Stimulated activated CD8-positive, alpha-beta memory T cell treated with anti-CD3 and anti-CD28 coated beads, Interleukin-4, amount 100 ng/mL, for 48 hours (primary cell): ENCODE measurements around the gene TP73.

Experiments
- DNase-seq: peaks from one replicate; pipeline ENCODE4 v3.0.0-alpha.2; 2020

Gene TP73

DNA sequence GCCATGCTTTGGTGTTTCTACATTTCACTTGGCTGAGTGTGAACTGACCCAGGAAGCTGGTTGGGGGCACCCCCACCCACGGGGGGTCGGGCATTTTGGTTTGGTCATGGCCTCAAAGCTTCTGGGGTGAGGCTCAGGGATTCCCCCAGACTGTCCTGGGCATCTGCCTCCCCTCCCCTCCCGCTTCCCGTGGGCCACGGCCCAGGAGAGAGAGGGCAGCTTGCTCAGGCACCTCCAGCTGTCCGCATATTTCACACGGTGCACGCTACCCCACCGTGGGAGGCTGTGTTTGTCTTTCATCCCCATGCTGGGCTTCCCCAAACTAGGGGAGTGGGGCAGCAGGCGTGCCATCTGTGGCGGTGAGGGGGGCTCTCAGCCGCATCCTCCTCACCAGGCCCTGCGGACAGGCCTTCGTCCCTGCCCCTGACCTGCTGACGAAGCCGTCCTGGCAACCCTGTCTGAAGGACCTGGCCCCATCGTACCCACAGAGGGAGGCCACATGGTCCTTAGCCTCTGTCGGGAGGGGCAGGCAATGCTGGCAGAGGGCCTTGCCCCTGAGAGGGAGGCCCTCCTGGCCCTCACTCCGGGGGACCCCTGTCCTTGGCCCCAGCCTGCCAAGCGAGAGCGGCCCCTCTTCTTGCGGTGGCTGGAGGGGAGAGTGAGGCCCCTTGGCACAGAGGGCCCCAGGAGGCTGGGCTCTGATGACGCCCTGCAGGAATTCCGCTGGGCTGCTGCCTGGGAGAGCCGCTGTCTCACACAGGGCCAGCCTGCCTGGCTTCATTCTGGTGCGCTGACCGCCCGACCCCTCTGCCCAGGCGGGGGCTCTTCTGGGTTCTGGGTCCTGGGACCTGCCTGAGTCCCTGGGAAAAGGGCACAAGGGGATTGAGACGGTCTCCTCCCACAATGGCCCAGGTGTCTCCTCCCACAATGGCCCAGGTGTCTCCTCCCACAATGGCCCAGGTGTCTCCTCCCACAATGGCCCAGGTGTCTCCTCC is 22.1 kb downstream of the TP73 start:
- no peak for DNase-seq

DNA sequence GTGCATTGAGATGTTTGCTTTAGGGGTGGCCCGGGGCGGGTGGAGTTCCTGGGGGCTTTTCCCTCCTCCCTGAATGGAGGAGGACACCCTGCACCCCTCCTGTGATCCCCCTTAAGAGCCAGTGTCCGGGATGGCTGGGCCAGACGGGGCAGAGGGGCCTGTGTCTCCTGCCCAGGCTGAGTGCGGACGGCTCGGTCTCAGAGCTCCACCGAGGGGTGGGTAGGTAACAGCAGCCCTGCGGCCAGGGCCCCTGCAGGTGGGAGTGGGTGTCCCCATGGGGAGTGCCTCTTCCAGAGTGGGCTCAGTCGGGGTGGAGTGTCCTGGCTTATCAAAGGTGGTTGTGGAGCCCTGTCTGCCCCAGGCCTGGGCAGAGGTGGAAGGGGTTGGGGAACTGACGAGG is 23.1 kb downstream of the TP73 start:
- no peak for DNase-seq

DNA sequence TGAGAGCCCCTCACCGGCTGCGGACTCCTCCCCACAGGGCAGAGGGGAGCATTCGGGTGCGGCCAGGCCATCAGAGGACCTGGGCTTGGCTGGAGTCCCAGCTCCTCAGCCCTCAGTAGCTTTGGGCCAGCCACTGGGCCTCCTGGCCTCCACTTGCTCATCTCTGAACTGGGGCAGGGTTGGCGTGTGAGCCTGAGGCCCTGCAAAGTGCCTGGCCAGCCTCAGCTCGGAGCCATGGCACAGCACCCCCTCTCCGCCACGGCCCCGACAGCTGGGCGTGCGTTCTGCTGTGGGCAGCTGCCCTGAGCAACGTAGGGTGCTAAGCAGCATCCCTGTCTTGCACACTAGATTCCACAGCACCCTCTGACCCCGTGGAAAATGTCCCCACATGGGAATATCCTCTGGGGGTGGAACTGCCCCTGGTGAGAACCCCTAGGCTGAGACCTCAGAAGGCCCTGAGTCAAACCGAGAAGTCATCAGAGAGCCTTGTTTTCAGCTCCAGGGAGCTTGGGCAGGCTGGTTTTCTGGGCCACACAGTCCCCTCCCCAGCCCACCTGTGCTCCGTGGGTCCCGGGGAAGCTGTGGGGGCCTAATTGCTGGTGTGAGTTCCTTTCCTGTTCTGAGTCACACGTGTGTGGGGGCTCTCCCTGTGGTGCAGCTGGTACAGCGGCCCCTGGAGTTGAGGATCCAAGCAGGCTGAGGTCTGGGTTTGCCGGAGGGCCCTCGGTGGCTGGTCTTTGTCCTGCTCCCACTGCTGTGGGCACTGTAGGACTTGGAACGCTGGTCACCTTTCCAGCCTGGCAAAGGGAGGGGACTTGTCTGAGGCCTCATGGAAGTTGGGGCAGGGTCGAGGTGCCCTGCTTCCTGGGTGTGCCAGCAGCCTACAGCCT is 24.5 kb downstream of the TP73 start:
- DNase-seq = peak; percentile 32

DNA sequence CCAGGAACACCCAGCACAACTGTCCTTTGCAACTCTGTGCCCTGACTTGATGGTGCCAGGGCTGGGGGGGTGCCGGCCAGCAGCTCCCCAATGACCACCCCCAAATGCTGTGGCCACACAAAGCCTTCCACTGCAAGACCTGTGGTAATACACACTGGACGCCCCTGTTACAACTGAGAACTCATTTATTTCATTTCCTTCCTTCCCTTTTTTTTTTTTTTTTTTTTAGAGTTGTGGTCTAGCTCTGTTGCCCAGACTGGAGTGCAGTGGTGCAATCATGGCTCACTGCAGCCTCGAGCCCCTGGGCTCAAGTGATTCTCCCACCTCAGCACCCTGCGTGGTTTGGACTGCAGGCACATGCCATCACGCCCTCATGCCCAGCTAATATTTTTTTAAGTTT is 25.2 kb downstream of the TP73 start:
- no peak for DNase-seq

DNA sequence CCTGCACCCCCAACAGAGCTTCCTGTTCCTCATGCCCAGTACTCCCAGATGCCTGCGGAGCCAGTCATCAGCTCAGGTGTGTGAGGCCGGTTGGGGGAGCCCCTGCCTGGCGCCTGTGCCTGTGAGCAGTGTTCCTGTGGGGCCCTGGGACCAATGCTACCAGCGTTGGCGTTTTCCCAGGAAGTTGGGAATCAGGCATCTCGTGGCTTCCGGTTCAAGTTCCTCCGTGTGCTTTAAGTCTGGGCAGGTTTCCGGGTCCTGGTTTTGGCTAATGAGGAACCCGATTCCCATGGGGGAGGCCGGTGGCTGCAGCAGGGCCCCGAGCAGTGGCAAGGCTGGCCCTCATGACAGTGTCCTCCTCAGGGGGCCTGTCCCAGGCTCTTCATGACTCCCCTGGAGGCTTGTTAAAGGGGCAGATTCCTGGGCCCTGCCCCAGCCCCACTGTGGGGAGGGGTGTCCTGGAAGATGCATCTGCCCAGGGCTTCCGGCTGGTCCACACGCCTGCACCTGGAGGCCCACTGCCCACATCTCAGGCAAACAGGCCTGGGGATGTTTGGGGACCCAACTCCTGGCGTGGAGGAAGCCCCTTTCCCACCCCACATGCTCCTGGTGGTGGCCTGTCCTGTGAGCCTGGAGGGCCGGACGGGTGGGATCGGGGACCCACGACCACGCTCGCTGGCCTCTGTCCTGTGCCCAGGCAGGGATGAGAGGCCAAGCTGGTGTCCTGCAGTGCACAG is 26.2 kb downstream of the TP73 start:
- DNase-seq = no peak

DNA sequence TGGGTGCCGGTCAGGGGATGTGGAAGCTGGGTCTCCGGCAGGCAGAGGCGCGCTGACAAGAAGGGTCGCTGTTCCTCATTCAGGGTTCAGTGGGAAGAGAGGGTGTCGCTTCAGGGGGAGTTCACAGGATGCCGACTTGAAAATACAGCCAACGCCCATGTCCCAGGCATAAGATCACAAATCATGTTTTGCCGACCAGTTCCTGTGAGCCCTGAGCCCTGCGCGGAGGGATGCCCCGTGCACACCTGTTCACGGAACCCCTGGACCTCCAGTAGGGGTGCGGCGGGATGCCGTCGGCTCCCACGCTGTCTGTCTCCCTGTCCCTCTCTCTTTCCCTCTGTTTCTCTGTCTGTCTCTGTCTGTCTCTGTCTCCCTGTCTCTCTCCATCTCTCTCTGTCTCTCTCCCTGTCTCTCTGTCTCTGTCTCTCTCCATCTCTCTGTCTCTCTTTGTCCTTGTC is 26.8 kb downstream of the TP73 start:
- no peak for DNase-seq

DNA sequence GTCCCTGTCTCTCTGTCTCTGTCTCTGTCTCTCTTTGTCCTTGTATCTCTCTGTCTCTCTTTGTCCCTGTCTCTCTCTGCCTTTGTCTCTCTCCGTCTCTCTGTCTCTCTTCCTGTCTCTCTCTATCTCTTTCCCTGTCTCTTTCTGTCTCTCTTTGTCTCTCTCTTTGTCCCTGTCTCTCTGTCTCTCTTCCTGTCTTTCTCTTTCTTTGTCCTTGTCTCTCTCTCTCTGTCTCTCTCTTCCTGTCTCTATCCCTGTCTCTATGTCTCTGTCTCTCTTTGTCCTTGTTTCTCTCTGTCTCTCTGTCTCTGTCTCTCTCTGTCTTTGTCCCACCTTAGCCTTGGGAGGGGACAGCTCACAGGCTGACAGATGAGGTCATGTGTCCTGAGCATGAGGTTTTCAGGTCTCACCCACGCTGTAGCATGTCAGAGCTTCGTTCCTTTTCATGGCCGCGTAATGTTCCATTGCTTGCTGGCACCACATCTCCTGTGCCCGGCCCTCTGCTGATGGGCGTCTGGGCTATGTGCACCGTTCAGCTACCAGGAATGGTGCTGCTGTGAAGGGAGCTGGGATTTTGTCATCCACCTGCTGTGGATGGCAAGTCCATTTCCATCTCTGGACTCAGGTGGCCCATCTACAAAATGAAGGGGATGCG is 27.6 kb downstream of the TP73 start:
- DNase-seq = no peak

DNA sequence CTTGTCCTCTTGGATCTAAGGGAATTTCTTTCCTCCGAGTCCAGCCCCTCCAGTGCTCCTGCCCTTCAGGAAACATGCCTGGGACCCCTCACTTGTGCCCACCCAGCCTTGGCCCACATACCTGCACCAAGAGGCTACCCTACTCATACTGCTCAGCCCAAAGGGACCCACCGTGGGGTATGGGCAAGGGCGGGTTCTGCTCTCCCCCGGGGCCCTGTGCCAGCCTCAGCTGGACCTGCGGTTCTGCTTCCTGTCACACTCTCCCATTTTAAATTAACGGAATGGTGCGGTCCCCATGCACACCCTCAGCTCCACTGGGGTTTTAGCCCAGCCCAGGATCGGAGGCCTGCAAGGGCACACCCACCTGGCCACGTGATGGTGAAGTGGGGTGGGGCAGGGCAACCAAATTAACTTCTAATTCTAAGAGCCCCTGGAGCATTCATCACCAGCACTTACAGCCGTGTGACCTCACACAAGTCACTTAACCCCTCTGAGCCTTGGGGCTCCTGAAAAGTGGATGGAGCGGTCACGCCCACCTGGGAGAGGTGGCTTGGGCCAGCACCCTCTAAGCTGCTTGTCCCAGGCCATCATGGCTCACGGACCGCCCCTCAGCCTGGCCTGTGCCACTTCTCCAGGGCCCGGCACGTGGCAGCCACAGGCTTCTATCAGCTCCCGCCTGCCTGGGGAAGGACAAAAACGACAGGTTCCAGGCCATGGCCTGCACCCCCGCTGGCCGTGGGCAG is 28.3 kb downstream of the TP73 start:
- DNase-seq = no peak

DNA sequence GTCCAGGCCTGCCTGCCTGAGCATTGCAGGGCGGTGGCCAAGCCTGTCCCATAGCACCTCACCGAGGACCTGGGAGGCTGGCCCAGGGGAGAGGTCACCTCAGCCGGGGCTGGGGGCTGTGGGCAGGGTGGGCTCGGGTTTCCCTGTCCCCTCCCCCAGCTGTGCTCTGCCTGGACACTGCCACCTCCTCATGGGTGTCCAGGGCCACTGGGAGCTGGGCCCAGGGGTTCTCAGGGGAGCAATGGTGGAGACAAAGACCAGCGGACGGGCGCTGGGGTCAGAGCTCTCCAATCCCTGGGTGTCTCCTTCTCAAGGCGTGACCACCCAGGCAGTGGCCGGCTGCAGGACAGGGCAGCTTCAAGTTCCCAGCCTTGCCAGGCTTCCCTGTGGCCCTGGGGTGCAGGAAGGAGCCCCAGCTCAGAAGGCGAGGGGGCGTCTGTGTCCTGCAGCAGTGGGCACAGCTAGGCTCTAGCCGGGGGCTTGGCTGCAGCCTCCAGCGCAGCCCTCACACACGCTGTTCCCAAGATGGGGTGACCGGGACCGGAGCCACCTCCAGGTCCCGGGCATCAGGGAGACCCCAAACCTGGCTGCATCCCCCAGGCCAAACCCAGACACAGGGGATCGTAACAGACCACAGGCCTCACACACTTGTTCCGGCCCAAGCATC is 29.0 kb downstream of the TP73 start:
- no peak for DNase-seq

DNA sequence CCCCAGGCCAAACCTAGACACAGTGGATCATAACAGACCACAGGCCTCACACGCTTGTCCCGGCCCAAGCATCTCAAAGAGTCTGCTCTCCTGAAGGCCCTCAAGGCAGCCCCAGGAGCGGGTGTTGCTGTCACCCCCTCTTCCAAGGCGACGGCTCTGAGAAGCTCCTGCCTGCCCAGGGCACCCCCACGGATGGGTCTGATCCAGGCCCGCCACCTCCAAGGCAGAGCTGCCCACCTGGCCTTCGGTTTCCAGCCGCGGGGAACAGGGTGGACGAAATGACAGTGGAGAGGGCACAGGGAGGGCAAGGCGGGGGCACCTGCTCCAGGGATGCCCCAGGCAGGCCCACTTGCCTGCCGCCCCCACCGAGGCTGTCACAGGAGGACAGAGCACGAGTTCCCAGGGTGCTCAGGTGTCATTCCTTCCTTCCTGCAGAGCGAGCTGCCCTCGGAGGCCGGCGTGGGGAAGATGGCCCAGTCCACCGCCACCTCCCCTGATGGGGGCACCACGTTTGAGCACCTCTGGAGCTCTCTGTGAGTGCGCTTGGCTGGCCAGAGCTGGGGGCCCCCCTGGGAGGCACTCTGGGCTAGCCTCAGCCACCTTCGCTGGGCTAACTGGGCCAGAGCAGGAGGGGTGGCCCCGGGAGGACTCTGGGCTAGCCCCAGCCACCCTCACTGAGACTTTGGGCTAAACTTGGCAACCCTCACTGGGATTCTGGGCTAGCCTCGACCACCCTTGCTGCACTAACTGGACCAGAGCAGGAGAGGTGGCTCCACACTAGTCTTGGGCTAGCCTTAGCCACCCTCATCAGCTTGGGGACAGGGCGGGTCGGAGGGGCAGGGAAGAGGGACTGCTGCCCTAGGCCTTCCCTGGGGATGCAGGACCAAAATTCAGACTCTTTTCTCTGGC is 29.8 kb downstream of the TP73 start:
- no peak for DNase-seq

DNA sequence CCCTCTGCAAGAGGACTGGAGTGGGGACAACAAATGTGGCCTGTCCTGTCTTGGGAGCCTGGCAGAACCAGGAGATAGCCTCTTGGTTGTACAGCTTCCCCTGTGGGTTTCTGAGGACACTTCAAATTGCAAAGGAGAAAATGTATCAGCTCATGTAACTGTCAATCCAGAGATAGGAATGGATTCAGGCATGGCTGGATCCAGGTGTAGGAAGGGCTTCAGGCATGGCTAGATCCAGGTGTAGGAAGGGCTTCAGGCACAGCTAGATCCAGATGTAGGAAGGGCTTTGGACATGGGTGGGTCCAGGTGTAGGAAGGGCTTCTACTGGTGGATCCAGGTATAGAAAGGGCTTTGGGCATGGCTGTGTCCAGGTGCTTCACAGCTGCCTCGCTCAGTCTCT is 30.9 kb downstream of the TP73 start:
- DNase-seq = no peak

DNA sequence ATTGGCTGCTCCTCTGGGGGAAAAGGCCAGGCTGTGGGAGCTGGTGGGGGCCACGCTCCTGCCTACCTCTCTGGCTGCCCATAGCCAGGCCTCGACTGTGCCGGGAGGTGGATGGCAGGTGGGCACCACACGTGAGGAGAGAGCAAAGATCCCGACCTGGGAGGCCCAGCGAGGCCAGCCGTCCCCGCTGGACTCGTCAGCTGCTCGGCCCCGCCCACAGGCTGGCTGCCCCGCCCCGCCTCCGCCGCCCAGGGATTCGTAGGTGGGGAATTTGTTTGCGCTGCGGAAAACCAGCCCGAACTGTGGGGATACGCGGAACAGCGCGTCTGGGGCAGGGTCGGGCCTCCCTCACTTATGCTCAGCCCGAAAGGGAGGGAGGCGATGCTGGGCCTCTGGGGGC is 31.7 kb downstream of the TP73 start:
- no peak for DNase-seq

DNA sequence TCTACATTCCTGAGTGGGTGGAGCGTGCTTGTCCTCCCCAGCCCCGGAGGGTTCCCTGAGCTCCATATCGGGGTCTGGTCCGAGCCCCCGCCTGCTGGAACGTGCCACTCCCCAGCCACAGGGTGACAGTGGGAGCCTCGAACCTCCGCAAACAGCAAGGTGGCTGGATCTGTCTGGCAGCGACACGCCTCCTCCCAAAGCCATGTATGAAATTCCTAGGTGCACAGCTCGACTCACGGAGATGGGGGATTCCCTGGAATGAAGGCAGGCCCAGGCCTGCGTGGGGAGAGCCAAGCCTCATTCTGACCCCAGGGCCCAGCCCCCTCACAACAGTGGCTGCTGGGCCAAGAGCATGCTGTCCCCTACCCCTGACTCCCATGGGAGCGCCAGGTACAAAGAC is 32.9 kb downstream of the TP73 start:
- no peak for DNase-seq

DNA sequence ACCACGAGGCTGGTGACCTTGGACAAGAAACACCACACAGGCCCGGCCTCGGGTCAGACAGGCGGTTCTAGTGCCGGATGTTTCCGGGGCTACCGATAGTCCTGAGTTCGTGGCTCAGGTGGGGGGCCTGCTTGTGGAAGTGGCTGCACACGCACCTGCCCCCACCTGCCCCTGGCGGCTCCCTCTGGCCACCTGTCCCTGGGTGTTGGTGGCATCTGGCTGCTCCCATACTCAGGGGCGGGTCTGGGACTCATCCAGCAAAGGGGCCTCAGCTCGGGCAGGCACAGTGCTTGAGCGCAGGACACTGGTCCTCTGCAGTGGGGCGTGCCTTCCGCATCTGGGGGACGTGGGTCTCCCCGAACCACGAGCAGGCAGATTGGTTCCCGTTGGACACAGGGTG is 33.6 kb downstream of the TP73 start:
- no peak for DNase-seq

DNA sequence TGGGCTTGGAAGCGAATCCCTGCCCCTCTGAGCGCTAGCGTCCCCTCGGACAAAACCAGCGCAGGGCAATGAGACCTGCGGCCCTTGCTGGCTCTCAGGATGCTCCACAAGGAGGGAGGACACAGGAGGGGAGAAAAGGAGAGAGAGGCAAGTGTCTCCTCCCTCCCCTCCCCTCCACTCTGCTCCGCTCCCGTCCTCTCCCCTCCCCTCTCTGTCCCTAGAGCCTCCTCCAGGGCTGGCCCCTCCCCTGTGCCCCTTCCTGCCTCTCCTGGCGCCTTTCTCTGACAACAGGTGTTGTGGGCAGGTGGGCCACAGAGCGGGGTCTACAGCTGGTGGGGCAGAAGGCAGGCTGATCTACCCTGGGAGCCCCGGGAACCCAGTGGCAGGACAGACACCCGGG is 35.2 kb downstream of the TP73 start:
- no peak for DNase-seq

DNA sequence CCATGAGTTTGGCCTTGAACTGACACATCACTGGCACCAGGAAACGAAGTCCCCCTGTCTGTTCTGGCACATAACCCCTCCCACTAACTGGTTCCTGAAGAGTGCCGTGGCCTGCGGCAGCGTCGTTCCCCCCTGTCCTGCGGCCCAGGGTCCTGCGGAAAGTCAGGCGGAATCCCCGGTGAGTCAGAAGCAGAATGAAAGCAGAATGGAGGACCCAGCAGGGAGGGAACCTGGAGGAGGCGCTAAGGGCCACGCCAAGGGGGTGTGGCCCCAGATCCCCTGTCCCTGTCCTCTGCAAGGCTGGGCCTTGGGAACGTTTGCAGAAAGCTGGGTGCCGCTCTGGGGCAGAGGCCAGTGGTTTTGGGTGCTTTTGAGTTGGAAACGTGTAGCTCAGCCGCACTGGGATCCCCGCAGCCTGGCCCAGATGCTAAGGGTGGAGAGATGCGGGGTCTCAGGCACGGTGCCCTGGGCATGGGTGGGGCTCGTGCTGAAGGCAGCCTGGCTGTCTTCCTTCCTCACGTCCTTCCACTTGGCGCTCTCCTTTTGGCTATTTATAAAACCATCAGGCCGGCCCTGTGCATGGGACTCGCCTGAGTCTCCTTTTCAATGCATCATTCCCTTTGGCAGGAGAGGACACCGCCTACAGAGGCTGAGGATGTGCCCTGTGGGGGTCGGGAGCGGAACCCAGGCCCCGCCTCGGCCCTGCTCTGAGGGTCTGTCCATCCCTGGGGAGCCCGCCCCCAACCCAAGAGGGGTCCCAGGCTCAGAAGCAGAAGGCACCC is 36.2 kb downstream of the TP73 start:
- no peak for DNase-seq

DNA sequence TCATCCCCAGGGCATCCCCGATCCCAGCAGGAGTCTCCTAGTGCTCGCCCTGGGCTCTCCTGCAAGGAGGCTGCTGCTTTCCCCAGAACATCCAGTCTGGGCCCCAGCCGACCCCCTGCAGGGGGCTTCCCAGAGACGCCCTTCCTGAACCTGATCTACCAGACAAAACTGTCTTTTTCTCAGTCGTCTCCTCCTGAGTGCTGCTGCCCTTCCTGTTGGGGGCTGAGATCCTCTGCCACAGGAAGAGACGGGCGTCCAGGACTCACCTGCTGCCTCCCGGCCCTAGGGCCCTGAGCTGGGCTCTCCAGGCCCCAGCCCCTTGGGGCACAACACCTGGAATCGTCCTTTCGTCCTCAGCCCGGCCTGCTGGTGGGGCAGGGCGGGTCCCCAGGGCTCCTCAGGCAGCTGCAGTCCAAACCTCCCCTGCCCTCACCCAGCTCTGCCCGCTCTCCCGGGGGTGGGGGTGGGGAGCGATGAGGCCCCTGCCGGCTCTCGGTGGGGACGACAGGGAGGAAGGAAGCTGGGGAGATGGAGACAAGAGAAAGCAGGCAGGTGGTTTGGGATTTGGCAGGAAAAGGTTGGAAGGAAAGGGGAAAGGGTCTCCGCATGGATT is 36.9 kb downstream of the TP73 start:
- DNase-seq = no peak

DNA sequence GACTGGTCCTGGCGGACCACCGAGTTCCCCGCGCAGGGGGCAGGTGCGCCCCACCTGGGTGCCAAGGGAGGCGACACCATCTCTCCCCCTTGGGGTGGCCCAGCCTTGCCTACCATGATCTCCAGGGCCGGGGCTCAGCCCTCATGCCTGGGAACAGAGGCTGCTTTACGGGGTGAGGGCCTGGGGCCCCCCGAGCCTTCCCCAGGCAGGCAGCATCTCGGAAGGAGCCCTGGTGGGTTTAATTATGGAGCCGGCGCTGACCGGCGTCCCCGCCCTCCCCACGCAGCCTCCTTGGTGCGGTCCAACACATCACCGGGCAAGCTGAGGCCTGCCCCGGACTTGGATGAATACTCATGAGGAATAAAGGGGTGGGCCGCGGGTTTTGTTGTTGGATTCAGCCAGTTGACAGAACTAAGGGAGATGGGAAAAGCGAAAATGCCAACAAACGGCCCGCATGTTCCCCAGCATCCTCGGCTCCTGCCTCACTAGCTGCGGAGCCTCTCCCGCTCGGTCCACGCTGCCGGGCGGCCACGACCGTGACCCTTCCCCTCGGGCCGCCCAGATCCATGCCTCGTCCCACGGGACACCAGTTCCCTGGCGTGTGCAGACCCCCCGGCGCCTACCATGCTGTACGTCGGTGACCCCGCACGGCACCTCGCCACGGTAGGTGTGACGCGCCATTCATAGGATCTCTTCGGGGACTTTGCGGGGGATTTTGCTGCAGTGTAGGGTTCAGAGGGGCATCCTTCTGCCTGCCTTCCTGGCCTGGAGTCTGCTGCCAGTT is 38.2 kb downstream of the TP73 start:
- no peak for DNase-seq
